Stimulated activated CD4-positive, alpha-beta T cell treated with anti-CD3 and anti-CD28 coated beads, Interleukin-15, amount 100 ng/mL, for 24 hours (primary cell): ENCODE measurements around the gene FAM114A1.
A peak's percentile ranks its signal among the peaks of the same experiment; 100 is the strongest.

Experiments
- DNase-seq: peaks from one replicate; pipeline ENCODE4 v3.0.0-alpha.2; 2020

The FAM114A1 gene

DNA sequence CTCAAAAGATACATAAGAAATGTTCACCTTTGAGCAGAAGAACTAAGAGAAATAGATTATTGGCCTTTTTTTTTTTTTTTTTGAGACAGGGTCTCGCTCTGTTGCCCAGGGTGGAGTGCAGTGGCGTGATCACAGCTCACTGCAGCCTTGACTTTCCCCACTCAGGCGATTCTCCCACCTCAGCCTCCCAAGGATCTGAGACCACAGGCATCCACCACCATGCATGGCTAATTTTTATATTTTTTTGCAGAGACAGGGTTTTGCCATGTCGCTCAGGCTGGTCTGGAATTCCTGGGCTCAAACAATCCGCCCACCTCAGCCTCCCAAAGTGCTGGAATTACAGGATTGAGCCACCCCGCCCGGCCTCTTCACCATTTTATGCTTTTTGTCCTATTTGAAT is 8.1 kb upstream of the FAM114A1 start:
- no peak for DNase-seq

DNA sequence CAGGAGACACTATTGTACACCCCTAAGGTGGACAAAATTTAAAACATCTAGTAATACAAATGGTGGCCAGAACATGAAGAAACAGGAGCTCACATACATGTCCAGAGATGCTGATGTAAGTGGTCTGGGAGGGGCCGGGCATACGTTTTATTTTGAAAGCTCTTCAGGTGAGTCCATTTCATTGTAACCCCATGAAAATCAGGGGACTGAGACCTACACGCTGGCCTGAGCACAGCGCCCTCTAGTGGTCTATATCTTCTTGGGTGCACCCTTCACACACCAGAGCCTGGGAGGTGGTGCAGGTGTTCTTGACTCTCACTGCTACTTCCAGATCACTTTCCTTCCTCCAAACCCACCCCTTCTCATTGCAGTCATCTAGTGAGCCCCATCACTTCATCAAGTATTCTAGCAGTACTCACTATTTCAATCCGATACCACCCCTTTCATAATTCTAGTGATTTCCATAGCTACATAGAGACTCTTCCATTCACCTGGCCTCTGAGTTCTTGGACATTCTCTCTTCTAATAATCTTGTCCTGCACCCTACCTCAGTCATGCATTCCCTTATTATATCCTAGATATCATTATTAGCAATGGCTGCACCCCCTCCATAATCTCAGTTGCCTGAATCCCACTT is 6.7 kb upstream of the FAM114A1 start:
- DNase-seq = peak; percentile 71

- DNase-seq = no peak
Observed at GRCh38 chr4:38861791-38862190, 5.8 kb upstream of the FAM114A1 start.

DNA sequence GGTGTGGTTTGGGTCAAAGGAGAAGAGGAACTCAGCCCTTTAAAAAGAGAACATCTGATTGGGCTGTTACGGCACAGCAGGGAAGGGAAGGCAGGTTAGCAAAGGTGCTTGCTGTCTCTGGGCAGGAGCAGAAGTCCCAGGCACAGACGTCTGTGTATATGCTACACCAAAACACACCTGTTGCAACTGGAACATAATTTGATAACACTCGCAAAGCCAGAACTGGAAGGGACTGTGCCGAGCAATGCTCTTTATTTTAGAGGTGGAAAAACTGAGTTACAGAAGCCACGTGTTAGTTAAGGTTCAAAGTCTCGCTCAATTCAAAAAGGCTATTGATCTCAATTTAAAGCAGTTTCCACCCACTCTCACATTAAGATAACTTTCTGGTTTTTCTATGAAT is 2.2 kb upstream of the FAM114A1 start:
- DNase-seq = no peak

- no peak for DNase-seq
Observed at GRCh38 chr4:38866973-38867477, 581 bp upstream of the FAM114A1 start.

DNA sequence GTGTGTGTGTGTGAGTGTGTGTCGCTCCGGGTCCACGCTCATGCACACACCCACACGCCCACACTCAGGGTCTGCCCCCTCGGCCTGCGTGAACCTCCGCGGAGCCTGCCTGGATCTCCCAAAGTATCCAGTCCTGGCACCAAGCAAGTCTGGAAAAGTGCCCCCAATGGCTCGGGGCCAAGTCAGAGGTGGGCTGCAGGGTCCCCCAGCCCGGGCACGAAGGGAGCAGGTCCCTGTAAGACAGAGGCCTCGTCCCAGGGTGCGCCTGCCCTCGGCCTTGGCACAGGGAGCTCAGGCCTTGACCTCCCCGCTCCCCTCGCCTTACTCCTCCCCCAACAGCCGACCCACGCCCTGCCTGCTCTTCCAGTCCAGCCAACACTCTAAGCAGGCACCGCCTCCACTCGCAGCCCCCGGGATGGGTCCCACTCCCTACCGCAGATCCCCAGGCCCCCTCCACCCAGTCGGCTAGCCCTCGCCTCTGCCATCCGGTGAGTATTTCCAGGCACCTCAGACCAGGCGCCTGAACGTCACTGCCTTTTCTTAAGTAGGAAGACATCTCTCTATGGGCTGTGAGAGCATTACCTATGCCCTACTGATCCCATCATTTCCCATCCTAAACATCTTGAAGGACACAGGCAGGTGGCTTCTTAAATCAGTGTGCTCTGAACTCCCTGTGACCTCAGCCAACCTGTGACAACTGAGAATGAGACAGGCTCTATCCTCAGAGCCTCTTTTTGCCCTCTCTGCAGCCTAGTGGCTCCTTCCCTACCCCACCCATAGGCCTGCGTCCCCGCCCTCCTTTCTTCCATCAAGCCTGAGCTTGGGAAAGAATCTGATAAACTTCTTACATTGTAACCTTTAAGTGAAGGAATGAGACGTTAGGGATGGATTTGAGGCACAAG is 704 bp downstream of the FAM114A1 start:
- no peak for DNase-seq

- no peak for DNase-seq
Observed at GRCh38 chr4:38869511-38869910, 1.9 kb downstream of the FAM114A1 start.

- DNase-seq = no peak
Observed at GRCh38 chr4:38870098-38870808, 2.6 kb downstream of the FAM114A1 start.

GRCh38 chr4:38871593-38871992 is 4.0 kb downstream of the FAM114A1 start:
- no peak for DNase-seq

DNA sequence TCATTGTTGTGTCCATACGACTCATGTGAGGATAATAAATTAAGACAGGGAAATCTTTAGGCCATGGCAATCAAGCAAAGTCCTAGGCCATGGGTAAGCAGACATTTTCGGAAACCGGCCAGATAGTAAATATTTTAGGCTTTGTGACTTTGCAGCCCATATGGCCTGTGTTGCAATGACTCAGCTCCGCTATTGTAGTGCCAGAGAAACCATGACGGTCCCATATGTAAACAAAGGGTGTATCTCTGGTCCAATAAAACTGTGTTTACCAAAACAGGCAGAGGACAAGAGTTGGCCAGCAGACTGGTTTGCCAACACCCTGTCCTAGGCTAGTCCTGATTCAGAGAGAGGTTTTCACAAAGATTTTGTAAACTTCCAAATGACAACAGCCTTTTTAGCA is 5.0 kb downstream of the FAM114A1 start:
- DNase-seq = no peak

GRCh38 chr4:38873290-38873944 is 5.8 kb downstream of the FAM114A1 start:
- no peak for DNase-seq

GRCh38 chr4:38876636-38877035 is 9.0 kb downstream of the FAM114A1 start:
- no peak for DNase-seq

GRCh38 chr4:38884254-38884653 is 16.6 kb downstream of the FAM114A1 start:
- no peak for DNase-seq

DNA sequence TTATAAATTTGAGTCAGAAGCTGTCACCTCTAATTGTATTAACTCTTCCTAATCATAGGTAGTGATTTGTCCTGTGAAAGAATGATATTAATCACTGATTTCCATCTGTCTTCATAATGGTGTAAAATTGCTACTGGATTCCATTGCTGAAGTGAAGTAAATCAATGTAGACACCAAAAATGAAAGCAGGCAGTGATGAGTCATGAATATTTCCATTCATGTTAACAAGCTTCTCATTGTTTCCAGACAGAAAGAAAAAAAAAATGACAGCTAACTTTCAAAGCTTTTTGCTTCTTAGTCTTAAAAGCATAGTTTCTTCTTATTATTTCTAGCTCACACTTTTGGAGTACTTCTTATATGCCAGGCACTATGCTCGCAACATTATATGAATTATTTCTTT is 21.5 kb downstream of the FAM114A1 start:
- DNase-seq = no peak

DNA sequence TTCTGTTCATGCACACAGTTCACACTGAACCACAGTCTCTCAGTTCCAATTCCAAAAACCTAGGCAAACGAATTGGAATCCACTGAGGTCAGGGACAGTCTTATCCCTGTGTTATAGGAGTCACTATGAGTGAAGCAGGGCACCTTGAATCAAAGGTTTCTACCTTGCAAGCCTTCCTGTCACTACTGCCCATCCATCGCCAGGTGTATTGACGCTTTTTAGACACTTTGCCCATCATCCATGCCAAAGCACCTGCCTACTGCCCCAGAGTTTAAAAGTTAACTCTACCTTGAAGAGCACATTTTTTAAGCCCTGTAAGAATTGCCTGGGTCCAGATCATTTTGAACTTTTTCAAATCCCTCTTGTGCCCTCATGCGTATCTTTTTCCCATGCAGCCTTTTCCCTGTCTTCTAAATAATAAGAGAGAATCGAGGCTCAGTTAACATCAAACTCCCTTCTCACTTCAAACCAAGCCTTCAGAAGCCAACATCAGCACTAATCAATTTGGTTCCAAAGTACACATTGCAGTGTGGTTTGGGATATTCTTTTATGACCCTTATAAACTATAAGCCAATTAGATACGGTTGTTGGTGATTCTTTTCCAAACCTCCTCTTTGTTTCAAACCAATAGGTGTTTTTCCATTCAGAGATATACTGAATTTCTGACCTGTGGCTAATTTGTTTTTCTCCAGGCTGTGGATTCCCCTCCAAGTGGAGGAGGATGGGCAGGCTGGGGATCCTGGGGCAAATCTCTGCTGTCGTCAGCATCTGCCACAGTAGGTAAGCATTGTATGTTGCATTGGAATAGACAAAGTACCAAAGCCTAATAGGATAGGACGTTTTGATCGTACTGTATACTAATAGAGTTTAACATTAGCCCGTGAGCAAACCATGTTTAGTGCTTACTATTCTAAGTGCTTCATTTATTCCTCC is 23.7 kb downstream of the FAM114A1 start:
- no peak for DNase-seq

DNA sequence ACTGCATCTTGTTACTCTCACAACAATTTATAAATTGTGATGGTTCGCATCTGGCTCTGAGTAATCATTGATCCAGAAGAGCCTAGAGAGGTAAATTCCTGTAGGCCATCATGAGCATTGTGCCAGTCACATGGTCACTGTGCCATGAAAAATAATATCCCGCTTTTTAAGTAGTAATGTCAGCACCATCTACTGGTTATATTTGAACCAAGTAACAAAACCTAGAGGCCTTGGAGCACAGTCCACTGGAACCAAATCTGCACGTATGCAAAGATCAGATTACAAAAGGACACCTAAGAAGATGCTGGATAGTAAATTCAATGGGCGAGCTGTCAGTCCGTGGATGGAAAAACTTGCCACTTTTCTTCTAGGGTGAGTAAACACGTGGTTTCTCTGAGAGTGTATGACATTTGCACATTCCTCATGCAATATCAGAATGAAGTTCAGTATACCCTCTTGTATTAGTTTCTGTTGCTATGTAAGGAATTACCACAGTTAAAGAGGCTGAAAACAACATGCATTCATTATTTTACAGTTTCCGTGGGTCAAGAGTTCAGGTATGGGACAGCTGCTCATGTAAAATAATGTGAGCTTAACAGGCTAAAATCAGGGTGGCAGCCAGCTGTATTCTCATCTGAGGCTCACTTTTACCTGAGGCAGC is 26.8 kb downstream of the FAM114A1 start:
- DNase-seq = no peak

DNA sequence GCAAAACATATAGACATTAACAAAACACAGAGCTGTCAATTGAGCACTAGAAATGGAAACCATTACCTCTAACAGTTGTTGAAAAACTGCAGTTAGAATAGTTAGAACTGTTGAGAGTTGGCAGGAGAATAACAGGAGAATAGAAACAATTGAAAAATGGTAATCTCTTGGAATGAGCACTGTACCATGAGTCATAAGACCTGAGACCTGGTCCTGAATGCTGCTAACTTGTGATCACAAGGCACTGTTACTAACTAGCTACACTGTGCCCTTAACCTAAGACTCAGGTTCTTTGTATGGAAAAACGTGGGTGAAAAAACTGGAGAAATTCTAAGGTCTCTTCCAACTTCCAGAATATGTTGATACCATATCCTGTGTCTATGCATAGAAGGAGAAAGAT is 29.3 kb downstream of the FAM114A1 start:
- DNase-seq = no peak

DNA sequence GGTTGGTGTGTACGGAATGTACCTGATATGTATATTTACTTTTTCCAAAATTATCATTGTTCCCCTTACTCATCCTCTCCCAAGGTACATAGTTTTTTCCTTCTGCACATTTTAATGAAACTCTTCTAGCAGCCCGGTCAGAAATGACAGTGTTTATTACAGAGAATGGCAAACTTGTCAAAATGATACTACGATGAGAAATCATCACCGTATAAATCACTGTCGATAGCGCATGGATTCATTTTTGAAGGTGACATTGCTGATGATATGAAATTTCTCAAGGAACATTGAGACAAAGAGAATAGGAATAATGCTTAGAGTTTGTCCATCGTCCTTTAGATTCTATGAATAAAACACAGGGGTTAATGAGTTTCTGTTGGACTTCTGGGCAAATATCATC is 30.6 kb downstream of the FAM114A1 start:
- DNase-seq = no peak

GRCh38 chr4:38902221-38902620 is 34.6 kb downstream of the FAM114A1 start:
- DNase-seq = no peak

- no peak for DNase-seq
Observed at GRCh38 chr4:38902695-38903094, 35.1 kb downstream of the FAM114A1 start.

GRCh38 chr4:38904090-38904666 is 36.6 kb downstream of the FAM114A1 start:
- DNase-seq = no peak
